Erythroblast (primary cell): ENCODE results near the gene NBEA.

ENCODE experiments used
- DNase-seq, 2 experiments: peaks; one replicate each; lab custom pipeline; 2025; lab: John Stamatoyannopoulos, UW
- GATA1 ChIP-seq: IDR thresholded peaks from 2 replicates; pipeline ENCODE4 v1.6.1; 2011; ENCODE audit warnings: low read depth, mild to moderate bottlenecking, control low read depth, low read length, moderate library complexity
- POLR2A ChIP-seq: IDR thresholded peaks from 2 replicates; pipeline ENCODE4 v1.6.1; 2011; ENCODE audit warnings: mild to moderate bottlenecking, low read length

NBEA gene

DNA sequence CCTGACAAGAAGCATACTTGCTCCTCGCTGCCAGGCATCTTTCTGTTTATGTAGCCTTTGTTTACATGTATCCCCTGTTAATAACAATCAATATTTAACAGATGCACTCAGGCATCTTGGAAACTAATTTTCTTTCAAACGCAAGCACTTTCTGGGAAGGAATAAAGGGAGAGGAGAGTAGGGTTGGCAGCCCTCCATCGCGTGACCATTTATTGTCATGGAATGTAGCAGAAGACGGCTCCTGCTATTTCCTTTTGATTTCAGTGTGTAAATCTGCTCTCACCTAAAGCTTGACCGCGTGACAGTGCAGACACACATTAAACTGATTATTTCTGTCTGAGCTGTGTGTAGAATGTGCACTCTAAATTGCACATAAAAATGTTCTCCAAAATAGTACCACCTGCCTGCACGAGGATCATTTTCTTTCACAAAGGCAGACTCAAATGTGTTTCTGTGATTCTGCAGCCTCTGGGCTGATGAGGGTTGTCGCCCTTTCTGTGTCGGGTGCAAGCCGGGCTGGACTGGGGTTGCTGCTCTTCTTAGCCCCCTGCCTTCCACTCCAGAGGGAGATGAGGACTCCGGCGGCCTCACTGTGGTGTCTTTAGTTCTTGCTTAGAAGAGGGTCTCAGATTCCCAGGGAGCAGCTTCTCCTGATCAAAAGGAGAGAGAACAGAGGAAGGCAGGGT lies 757.9 kb downstream of the NBEA start:
- DNase-seq = no peak
- TF ChIP-seq GATA1 (no peak), POLR2A (no peak)

DNA sequence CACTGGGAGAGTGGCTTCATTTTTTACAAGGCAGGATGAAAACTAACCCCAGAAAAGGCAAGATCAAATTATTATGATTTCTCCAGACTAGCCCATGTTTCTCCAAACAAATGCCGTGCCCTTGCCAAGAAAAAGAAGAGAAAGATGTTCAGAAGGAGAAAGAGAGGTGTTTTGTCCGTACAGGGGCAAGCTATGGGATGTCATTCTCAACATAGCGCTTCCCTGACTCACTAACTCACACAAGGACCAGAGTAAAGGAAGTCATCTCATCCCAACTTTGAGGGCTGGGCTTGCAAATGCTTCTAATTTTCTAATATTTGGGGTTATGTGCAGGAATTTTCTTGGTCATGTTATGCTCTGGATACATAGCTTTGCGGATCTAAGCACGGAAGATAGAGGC lies 758.6 kb downstream of the NBEA start:
- no peak for DNase-seq
- no peak for TF ChIP-seq POLR2A

GRCh38 chr13:35702316-35702715 lies 760.2 kb downstream of the NBEA start:
- no peak for DNase-seq
- TF ChIP-seq POLR2A (no peak), GATA1 (no peak)

GRCh38 chr13:35703061-35703460 lies 761.0 kb downstream of the NBEA start:
- no peak for DNase-seq
- TF ChIP-seq GATA1 = no peak
- no peak for TF ChIP-seq POLR2A

- TF ChIP-seq POLR2A (no peak), GATA1 (no peak)
- DNase-seq = no peak
Observed at GRCh38 chr13:35704331-35704730, 762.3 kb downstream of the NBEA start.

GRCh38 chr13:35706281-35706680 lies 764.2 kb downstream of the NBEA start:
- DNase-seq = no peak
- no peak for TF ChIP-seq GATA1

DNA sequence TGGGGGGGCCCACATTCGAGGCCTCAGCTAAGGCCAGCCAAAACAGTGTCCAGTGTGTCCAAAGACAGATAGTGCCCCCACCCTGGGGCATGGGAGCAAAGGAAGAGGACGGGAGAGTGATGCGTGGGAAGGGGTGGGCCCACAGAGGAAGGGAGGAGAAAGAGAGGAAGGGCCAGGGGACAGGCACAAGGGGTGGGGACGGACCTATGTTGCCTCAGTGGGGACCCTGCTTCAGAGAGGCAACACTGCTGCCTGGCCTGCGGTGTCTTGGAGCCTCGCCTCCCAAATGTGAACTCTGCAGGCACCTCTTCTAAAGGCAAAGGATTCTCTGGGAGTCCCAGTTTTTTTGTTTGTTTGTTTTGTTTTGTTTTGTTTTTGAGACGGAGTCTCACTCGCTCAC lies 764.7 kb downstream of the NBEA start:
- DNase-seq = no peak

GRCh38 chr13:35711909-35712308 lies 769.8 kb downstream of the NBEA start:
- TF ChIP-seq POLR2A = no peak
- no peak for TF ChIP-seq GATA1

More for the DNA sequence above, 764.7 kb downstream of the NBEA start:
- TF ChIP-seq POLR2A (no peak), GATA1 (no peak)

DNA sequence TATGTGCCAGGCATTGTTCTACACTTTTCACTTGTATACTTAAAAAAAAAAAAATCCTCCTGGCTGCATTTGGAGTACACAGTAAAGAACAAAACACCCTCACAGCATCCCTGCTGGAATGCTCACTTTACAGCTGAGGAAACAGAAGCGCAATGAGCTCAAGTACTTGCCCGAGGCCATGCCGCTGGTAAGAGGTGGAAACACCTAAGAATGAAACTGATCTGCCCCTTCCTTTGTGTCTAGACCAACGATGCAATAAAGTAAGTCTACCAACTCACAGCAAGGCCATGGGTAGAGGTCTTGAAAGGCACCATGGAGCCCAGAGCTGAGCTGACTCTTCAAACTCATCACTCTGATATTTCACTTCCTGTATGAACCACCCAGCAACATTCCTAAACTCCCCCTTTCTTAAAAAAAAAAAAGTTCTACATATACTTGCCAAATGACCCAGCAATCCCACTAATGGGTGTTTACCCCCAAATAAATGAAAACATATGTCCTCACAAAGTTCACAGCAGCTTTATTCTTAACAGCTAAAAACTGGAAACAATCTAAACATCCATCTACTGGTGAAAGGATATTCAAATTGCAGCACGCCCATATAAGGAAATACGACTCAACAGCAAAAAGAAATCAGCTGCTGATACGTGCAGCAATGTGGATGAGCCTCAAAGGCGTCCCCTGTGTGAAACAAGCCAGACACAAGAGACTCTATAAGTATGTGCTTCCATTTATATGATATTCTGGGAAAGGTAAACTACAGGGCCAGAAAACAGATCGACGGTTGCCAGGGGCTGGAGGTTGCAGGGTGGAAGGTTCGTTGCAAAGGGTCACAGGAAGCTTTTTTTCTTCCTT lies 771.1 kb downstream of the NBEA start:
- TF ChIP-seq GATA1 = no peak
- TF ChIP-seq POLR2A = no peak
- DNase-seq = no peak

More at GRCh38 chr13:35711909-35712308, 769.8 kb downstream of the NBEA start:
- no peak for DNase-seq

- TF ChIP-seq POLR2A = no peak
- DNase-seq = no peak
Observed at GRCh38 chr13:35714121-35714520, 772.1 kb downstream of the NBEA start.

DNA sequence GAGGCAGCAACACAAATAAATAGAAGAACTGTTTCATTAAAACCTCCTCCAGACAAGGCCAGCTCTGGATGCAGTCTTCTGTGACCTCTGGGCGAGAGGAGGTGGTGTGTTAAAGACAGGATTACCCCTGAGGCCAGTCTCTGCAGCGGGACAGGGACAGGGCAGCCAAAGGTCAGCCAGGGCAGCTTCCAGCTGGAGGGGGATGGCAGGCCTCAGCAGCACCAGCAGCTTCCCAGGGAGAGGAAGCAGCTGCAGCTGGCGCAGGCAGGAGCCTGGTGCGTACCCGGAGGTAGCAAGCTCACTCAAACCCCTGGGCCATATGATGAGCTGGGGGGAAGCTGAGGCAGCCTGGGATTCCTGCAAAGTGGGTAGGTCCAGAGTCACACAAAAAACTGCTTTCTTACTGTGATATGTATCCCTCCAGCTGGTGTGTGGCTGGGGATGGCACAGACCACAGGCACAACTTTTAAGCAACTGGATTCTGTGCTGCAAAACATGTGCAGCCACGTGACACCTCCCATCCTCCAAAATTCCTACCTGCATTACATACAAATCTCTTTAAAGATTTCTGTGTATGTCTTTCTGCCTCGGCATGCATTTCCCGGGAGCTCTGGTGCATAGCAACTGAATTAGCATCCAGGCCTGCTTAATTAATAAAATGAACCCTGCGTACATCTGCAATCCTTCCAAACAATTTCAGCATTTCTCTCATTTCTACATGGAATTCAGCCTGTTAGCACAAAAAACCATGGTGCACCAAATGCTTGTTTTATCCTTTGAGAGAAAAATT lies 772.7 kb downstream of the NBEA start:
- no peak for DNase-seq
- TF ChIP-seq POLR2A (no peak), GATA1 (no peak)

- DNase-seq = no peak
- TF ChIP-seq GATA1 = no peak
- TF ChIP-seq POLR2A = no peak
Observed at GRCh38 chr13:35716186-35716585, 774.1 kb downstream of the NBEA start.

- no peak for DNase-seq
- no peak for TF ChIP-seq POLR2A
- no peak for TF ChIP-seq GATA1
Observed at GRCh38 chr13:35716729-35717128, 774.7 kb downstream of the NBEA start.

- DNase-seq = no peak
- TF ChIP-seq GATA1 (no peak), POLR2A (no peak)
Observed at GRCh38 chr13:35718084-35718483, 776.0 kb downstream of the NBEA start.
